GM12891 (cell line): Measurements from ENCODE around the gene NELFCD.
A peak's percentile ranks its signal among the peaks of the same experiment; 100 is the strongest.

ENCODE experiments used
- DNase-seq: peaks from one replicate; pipeline ENCODE4 v3.0.0; 2011; ENCODE audit warnings: low spot score; ENCODE audit not compliant: insufficient read length
- FAIRE-seq: peaks from 2 replicates; lab custom pipeline; 2011; peaks lifted over from hg19 to GRCh38; lab: Jason Lieb, UNC
- PAX5 ChIP-seq: IDR thresholded peaks from 2 replicates; pipeline ENCODE4 v1.6.1; 2011; ENCODE audit warnings: low read length, moderate library complexity, mild to moderate bottlenecking; ENCODE audit not compliant: insufficient read depth, severe bottlenecking
- POLR2A ChIP-seq: IDR thresholded peaks from 2 replicates; pipeline ENCODE4 v1.6.1; 2011; ENCODE audit warnings: low read depth, low read length, control low read depth
- POLR2AphosphoS5 ChIP-seq: IDR thresholded peaks from 2 replicates; pipeline ENCODE4 v1.6.1; 2011; ENCODE audit warnings: low read depth, low read length, control low read depth
- POU2F2 ChIP-seq: IDR thresholded peaks from 2 replicates; pipeline ENCODE4 v1.6.1; 2011; ENCODE audit warnings: low read depth, mild to moderate bottlenecking, control low read depth, low read length, moderate library complexity
- SPI1 ChIP-seq: IDR thresholded peaks from 2 replicates; pipeline ENCODE4 v1.6.1; 2011; ENCODE audit warnings: low read depth, low read length, control low read depth
- TAF1 ChIP-seq: IDR thresholded peaks from 2 replicates; pipeline ENCODE4 v1.6.1; 2011; ENCODE audit warnings: low read depth, low read length, control low read depth

NELFCD gene

DNA sequence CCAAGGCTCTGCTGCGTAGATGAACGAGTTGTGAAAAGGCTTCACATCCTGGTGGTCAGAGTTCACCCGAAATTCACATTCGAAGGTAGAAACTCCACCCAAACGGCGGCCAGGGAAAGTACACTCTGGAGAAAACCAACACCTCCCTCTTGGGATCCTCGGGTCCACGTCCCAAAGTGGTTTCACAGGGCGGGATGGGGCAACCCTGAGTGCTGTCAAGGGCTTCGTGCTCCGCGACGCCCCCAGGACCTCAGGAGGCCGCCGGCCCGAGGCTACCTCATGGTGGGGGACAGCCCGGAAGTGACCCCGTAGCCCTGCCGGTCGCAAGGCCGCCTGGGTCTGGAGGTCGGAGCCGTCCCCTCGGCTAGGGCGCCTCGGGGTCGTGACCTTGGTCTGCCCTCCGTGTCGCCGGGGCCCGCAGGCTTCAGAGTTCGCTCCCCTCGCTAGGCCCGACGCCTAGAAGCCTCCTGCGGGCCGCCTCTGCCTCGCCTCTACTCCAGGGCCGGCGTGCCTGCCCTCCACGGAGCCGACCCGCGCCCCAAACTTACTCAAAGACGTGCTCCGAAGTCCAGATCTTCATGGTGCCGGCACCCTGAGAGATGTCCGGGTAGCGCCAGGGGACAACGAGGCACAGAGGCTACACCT, 61.2 kb downstream of the NELFCD start, which contains the start of gene PRELID3B:
Gene PRELID3B, minus strand, starts transcription at position 636 of the 645 bp plus-strand sequence. Its CDS starts 56 bp downstream, at position 580.
- FAIRE-seq (peak; percentile 35), DNase-seq (no peak)
- TF ChIP-seq POU2F2 (no peak), TAF1 (no peak; the same call in 1 of the 2 replicates), SPI1 (no peak), POLR2AphosphoS5 (peak; percentile 79), POLR2A (peak; percentile 51), PAX5 (no peak)

DNA sequence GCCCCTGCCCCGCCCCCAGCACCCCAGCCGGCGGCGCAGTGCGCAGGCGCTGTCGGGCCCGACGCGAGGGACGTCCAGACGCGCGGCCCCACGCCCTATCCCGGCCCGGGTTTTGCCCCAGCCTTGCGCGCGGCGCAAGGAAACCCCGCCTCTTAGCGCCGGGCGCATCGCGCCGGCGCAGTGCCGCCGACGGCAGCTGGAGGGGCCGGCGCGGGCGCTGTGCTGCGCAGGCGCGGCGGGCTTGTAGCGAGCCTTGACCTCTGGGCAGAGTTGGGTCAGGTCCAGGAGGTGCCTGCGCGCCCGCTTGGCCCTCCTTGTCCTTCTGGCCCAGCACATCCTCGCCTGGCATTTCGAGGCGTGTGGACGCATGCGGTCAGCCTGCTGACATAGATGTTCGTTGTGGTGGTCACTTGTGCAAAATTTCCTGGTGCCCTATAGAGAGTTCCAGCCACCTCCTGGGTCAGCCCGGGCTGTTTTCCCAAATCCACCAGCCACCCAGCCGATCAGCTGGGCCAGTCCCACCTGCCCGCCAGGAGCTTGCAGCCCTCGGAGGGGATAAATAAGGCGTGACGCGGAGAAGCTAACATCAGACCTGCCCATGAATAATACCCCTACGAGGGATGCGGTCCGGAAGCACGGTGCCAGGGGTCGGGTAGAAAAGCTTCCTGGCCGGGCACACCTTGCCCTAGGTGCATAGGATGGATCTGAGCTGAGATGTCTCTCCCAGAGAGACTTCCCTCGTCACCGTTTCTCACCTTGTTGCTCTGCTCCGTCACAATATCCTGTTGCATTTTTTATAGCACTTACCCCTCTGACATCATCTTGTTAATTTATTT, 62.0 kb downstream of the NELFCD start:
- DNase-seq: peak; percentile 97
- FAIRE-seq: peak; percentile 94

DNA sequence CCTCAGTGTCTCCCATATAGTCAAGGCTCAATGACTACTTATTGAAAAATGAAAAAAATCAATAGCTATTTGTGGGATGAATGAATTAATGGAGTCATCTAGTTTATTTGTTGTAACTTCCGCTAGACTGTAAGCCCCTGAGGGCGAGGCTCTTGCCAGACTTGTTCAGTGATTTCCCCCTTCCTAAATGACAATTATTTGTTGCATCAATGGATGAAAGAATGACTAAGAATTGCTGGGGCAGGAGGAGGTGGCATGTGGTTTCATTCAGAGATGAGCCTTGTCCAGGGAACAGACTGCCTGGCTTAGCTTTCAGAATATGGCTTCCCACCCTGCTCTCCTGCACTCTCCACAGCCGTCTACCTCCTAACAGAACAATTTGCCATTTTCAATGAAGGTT, 62.6 kb downstream of the NELFCD start:
- TF ChIP-seq TAF1 (no peak), POLR2AphosphoS5 (no peak), PAX5 (no peak)
- no peak for DNase-seq

More for the DNA sequence above, 62.0 kb downstream of the NELFCD start:
- TF ChIP-seq POLR2AphosphoS5: peak; percentile 14; the same call in 1 of the 2 replicates
- no peak for TF ChIP-seq POLR2A

DNA sequence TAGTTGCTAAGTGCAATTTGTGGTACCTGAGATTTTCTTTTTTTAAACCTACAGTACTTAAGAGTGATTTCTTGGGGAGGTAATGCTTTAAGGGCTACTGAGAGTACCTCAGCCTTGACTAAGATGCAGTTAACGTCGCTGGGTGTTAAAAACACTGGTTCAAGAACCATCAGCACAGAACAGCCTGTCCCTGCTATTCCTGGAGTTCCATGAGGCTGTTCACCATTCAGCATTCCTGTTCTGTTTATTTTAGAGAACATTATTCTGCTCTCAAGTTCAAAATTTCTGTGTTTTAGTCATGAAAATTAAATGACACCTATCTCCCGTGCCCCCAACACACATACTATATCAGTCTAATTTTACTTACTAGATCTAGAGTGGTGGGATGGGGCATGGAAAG, 63.2 kb downstream of the NELFCD start:
- no peak for TF ChIP-seq TAF1
- TF ChIP-seq POLR2AphosphoS5: no peak
- no peak for TF ChIP-seq POLR2A
- no peak for TF ChIP-seq SPI1
- no peak for TF ChIP-seq POU2F2
- no peak for TF ChIP-seq PAX5
- no peak for FAIRE-seq
- no peak for DNase-seq

More for the DNA sequence above, 62.6 kb downstream of the NELFCD start:
- FAIRE-seq: no peak
